ENCODE data around the gene EIF4ENIF1.
"Not testable (repeated sequence)": the region's sequence is repeated elsewhere in the genome, so short reads cannot be mapped to it uniquely, and the experiment has no call there.

The EIF4ENIF1 gene

DNA sequence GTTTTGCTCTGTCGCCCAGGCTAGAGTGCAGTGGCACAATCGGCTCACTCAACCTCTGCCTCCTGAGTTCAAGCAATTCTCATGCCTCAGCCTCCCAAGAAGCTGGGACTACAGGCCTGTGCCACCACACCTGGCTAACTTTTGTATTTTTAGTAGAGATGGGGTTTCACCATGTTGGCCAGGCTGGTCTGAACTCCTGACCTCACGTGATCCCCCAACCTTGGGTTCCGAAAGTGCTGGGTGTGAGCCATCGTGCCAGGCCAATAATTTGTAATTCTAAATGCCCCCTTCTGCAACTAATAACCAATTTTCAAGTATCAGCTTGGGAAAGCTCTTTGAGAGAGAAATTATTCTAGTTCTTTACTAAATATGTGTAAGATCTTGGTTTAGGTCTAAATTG, 3.7 kb upstream of the EIF4ENIF1 start:
- DNase-seq: not testable (repeated sequence)

GRCh38 chr22:31492151-31492550, 2.5 kb upstream of the EIF4ENIF1 start:
- no peak for DNase-seq

DNA sequence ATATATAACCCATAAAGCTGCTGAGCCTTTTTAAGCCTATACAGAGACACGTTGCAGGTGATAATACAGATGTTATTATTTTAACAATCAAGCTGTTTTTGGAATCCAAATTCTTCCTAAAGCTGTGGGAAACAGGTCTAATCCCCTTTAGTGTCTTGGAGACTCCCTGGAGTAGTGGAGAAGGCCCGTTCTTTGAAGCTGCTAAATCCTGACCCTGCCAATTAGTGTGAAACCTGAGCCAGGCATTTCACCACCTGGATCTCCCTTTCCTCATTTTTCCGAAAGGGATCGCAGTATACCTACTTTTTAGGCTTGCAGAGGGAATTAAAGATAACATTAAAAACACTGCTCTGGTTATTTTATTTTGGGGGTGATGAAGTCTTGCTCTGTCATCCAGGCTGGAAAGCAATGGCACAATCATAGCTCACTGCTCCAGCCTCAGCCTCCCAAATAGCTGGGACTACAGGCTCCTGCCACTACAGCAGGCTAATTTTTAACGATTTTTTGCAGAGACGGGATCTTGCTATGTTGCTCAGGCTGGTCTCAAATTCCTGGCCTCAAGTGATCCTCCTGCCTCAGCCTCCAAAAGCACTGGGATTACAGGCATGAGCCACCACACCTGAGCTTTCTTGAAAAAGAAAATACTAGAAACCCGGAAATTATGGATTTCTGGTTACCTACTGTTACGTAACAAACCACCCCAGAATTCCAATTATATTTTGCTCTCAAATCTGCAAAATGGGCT, 1.7 kb upstream of the EIF4ENIF1 start:
- no peak for DNase-seq

DNA sequence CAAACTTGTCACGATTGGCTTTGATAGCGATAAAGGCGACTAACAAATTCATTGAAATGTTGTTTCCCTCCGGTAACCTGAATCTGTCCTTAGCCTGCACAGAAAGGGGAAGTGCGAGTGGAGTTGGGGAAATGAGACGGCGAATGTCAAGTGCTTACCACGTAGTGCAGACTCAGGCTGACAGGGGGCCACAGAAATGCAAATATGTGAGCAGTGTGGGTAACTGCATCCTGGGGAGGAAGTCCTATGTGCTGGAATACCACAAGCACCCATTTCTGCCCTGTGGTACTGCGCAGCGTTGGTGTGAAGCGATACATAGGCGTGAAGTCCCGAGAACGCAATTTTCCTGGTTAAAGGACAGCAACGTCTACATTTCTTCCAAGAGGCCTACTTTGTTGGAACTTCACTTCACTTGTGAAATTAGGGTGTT, 869 bp upstream of the EIF4ENIF1 start:
- no peak for DNase-seq

- no peak for DNase-seq
These were observed 539 bp downstream of the EIF4ENIF1 start for GRCh38 chr22:31488988-31489617.

DNA sequence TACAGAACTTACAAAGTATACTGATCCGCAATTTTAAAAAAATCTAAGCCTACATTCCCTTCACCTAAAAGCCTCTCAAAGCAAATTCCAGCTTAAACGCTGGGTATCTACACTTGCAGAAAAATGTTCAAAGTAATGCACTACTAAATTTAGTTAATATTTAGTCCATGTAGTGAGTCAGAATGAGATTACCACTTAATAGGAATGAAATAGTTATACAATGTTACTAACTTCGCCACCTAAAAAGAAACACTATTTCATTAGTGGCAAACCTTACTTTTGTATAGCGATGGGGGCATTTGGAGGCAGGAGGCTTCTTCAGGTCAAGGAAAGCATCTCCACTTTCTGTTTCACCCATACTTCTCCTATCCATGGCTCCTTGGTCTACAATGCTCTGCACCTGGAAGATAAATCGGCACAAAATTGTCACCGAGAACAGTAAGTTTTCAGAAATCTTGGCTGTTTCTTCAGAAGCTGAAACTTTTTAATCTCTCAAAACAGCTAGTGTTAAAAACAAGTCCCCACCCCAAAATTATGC, 1.2 kb downstream of the EIF4ENIF1 start:
- DNase-seq: no peak

DNA sequence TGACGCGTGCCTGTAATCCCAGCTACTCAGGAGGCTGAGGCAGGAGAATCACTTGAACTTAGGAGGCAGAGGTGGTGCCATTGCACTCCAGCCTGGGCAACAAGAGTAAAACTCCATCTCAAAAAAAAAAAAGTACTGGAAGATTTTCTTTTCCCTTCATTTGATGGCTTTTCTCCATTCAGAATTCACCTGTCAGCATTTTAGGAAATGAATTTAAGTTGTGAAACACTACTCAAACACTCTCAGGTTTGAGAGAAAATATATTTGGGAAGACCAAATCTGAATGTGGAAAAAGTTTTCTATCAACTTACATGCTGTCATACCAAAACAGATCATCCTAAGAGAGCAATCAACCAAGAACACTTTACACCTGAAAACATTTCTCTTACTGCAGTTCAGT, 2.7 kb downstream of the EIF4ENIF1 start:
- DNase-seq: no peak

DNA sequence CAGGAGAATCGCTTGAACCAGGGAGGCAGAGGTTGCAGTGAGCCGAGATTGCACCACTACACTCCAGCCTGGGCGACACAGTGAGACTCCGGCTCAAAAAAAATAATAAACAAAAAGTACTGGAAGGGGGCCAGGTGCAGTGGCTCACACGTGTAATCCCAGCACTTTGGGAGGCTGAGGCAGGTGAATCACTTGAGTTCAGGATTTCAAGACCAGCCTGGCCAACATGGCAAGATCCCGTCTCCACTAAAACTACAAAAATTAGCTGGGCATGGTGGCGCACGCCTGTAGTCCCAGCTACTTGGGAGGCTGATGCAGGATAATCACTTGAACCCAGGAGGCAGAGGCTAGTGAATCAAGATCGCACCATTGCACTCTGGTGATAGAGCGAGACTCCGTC, 3.3 kb downstream of the EIF4ENIF1 start:
- not testable (repeated sequence) for DNase-seq

- not testable (repeated sequence) for DNase-seq
These were observed 7.2 kb downstream of the EIF4ENIF1 start for GRCh38 chr22:31482470-31482869.

DNA sequence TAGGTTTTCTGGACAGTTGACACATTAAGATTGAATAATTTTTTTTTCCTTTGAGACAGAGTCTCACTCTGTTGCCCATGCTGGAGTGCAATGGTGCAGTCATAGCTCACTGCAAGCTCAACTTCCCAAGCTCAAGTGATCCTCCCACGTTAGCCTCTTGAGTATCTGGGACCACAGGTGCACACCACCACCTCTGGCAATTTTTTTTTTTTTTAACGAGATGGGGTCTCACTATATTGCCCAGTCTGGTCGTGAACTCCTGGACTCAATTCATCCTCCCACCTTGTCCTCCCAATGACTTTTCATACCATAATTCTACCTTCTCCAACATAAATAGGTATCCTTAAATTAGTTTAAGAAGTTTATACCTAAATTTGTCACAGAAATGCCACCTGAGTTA, 8.5 kb downstream of the EIF4ENIF1 start:
- DNase-seq: no peak

GRCh38 chr22:31477329-31477728, 12.3 kb downstream of the EIF4ENIF1 start:
- no peak for DNase-seq

DNA sequence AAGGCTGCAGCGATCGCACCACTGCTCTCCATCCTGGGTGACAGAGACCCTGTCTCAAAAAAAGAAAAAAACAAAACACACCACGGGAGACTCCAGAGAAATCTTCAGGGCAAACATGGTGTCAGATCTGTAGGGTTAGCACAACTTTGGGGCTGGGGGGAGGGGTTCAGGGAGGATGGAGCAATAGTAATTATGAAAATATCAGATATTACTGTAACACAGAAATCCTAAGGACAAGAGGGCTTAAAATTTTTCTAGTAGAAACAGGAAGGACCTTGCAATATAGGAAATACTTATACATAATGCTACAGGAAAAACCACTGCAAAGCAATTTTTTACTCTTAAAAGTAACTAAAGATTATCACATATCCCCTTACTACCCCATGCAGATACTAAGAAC, 13.8 kb downstream of the EIF4ENIF1 start:
- no peak for DNase-seq

DNA sequence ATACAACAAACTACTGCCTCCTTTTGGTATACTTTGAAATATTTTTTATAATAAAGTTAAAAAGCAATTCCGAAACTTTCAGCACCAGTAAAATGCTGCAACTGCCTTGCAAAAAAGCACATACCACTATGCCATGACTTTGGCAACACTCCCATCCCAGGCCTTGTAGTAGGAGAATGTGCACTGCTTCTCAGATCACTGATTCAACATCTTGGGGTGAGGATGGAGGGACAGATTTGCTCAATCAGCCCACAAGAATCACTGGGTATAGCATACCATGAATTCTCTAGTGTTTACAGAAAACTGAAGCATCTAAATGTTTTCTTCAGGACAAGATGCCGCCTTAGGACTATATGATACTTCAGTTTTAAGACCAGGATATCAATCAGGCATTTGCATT, 14.9 kb downstream of the EIF4ENIF1 start:
- no peak for DNase-seq

GRCh38 chr22:31465307-31465706, 24.3 kb downstream of the EIF4ENIF1 start:
- no peak for DNase-seq

DNA sequence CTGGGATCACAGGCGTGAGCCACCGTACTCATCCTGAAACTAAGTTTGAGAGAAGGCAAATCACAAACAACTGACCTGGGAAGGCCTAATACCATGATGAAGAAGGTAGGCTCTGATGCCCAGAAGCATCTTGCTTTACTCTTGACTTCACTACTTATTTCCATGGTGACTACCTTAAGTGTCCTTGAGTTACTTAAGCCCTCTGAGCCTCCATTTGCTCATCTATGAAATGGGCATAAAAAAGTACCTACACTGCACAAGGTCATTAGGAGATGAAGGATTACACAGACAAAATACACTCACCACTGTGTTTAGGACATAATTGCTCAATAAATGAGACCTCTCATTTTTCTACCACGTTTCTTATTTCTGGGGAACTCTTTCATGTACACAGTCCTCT, 27.9 kb downstream of the EIF4ENIF1 start:
- no peak for DNase-seq

DNA sequence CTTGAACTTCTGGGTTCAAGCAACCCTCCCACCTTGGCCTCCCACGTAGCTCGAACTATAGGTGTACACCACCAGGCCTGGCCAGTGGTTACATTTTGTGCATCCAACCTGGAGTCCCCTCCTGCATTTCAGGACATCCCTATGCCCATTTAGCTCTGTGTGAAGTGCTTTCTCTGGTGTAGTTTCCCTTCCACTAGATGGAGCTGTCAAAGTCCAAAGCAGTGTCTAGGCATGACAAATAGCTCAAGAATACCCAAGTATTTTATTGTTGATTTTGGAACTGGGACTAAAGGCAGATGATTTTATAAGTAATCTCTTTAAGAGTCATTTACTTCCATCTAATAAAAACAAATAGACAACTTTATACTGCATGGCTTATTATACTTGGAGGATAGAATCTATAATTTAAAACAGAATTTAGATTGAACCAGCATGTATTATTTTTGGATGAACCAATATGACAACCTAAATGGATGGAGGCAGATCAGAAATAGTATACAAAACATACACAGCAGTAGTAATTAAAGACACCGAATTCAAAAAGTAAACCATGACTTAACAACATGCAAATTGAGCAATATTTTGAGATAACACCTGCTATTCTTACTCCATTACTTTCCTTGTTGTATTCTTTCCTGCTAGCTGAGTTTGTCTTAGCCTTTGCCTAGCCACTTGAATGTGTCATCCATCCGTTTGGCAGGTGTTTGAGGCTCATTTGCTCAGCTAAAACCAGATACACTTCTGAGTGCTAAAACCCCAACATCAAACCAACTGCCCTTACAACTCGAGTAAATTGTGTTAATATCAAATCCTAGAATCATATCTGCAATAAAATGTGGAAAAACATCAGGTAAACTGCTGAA, 37.7 kb downstream of the EIF4ENIF1 start:
- DNase-seq: no peak

- DNase-seq: no peak
These were observed 40.1 kb downstream of the EIF4ENIF1 start for GRCh38 chr22:31449506-31449905.

- DNase-seq: no peak
These were observed 41.3 kb downstream of the EIF4ENIF1 start for GRCh38 chr22:31448382-31448781.

DNA sequence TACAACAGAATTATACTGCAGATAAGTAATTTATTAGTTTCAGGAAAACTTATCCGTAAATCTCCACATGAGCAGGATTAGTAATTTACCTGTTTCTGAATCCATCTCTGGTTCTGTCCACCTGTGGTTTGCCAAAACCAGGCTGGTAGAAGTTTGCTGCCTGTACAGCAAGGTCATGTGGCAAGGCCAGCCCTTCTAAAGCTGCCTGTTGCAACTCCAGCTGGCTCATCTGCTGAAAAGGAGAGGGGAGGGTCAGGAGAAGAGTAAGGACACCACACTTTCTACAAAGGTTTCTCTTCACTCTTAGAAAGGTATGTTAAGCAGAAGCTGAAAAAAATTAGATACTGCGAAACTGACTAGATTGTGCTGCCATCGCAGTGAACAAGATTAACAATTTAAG, 42.3 kb downstream of the EIF4ENIF1 start:
- no peak for DNase-seq

DNA sequence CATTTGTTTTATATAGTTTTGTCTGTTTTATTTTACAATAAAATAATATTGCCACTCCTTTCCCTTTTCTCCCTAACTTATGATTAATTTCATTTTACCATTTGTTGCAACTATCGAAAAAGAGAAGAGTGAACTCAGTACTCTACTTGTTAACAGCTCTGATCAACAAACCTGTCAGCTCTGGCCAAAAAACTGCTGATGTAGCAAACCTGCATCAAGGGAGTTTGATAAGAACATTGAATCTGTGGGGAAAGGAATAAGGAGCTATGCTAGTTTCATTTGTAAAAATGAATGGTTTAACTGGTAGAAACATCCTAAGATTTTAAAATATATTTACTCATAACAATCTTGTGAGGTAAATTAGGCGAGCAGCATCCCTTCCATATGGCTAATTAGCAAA, 42.9 kb downstream of the EIF4ENIF1 start:
- no peak for DNase-seq

DNA sequence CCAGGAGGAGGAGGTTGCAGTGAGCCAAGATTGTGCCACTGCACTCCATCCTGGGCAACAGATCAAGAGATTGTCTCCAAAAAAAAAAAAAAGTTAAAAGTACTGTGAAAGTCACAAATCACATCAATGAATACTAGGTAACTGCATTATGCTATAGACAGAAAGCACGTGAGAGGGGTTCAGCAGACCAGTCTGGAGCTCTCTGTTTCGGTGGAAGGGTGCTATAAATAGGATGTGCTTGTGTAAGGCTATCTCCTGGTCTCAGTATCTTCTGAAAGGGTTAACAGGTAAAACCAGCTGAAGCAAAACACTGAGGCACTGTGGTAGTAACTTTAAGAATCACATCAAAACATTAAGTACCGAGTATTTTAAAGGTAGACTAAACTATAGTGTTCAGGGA, 43.4 kb downstream of the EIF4ENIF1 start:
- DNase-seq: no peak

GRCh38 chr22:31445642-31446041, 44.0 kb downstream of the EIF4ENIF1 start:
- DNase-seq: no peak

GRCh38 chr22:31443516-31443915, 46.1 kb downstream of the EIF4ENIF1 start:
- no peak for DNase-seq

Measured in NCI-H748 treated with DMSO at 0.1 percent for 48 hours (cell line).